ENCODE measurements around the gene ZSWIM1.
"Not testable (repeated sequence)": the region's sequence is repeated elsewhere in the genome, so short reads cannot be mapped to it uniquely, and the experiment has no call there.

The ZSWIM1 gene

GRCh38 chr20:45890077-45890984 lies 9.3 kb downstream of the ZSWIM1 start:
- no peak for DNase-seq

- peak; percentile 21 for DNase-seq
Observed at GRCh38 chr20:45890985-45891983, 10.3 kb downstream of the ZSWIM1 start, which contains the start of the genes CTSA and NEURL2. Gene CTSA, plus strand, starts transcription at chr20:45891335. Its CDS starts 234 bp downstream, at chr20:45891569. Gene NEURL2, minus strand, starts transcription at chr20:45891208. Its CDS starts 217 bp downstream, at chr20:45890991.

GRCh38 chr20:45892049-45892825 lies 11.2 kb downstream of the ZSWIM1 start:
- DNase-seq, result no peak

- DNase-seq, result no peak
Observed at GRCh38 chr20:45892828-45893500, 11.9 kb downstream of the ZSWIM1 start.

- no peak for DNase-seq
Observed at GRCh38 chr20:45893831-45894230, 12.8 kb downstream of the ZSWIM1 start.

- no peak for DNase-seq
Observed at GRCh38 chr20:45894797-45895196, 13.8 kb downstream of the ZSWIM1 start.

- DNase-seq, result no peak
Observed at GRCh38 chr20:45896641-45897161, 15.7 kb downstream of the ZSWIM1 start.

GRCh38 chr20:45897289-45897688 lies 16.3 kb downstream of the ZSWIM1 start:
- no peak for DNase-seq

- DNase-seq, result no peak
Observed at GRCh38 chr20:45897692-45898091, 16.7 kb downstream of the ZSWIM1 start.

GRCh38 chr20:45898285-45898684 lies 17.3 kb downstream of the ZSWIM1 start:
- no peak for DNase-seq

- no peak for DNase-seq
Observed at GRCh38 chr20:45899046-45899835, 18.2 kb downstream of the ZSWIM1 start.

GRCh38 chr20:45901332-45901731 lies 20.3 kb downstream of the ZSWIM1 start:
- not testable (repeated sequence) for DNase-seq

- no peak for DNase-seq
Observed at GRCh38 chr20:45902199-45902701, 21.2 kb downstream of the ZSWIM1 start.

- DNase-seq, result no peak
Observed at GRCh38 chr20:45904583-45905504, 23.8 kb downstream of the ZSWIM1 start.

- DNase-seq, result no peak
Observed at GRCh38 chr20:45905505-45906079, 24.6 kb downstream of the ZSWIM1 start.

- no peak for DNase-seq
Observed at GRCh38 chr20:45907219-45907948, 26.4 kb downstream of the ZSWIM1 start.

- no peak for DNase-seq
Observed at GRCh38 chr20:45908084-45908483, 27.1 kb downstream of the ZSWIM1 start.

- no peak for DNase-seq
Observed at GRCh38 chr20:45909336-45909808, 28.3 kb downstream of the ZSWIM1 start.

All from NCI-H2107 (cell line).